Neutrophil (primary cell): ENCODE results near the gene CCDC7.

Source experiments
- H3K27ac ChIP-seq: fragments of 200-600 bp; sonication (generic); 2 replicates; pipeline ENCODE4 v1.5.1; 2016; ENCODE audit warnings: mild to moderate bottlenecking, moderate library complexity
- H3K27me3 ChIP-seq: fragments of 200-600 bp; sonication (generic); 2 replicates; pipeline ENCODE4 v1.6.0; 2016; ENCODE audit warnings: mild to moderate bottlenecking
- H3K36me3 ChIP-seq: fragments of 200-600 bp; sonication (generic); 2 replicates; pipeline ENCODE4 v1.5.1; 2017
- H3K4me1 ChIP-seq, 2 experiments: fragments of 200-600 bp in 1 of 2; sonication (generic) in 1 of 2; 1 replicate in 1 of 2; 2 replicates in 1 of 2; pipeline versions ENCODE4 v1.5.1 to v1.6.1; 2013 to 2016; ENCODE audit warnings: low read depth in 1 of 2, low read length in 1 of 2, mild to moderate bottlenecking in 1 of 2, moderate library complexity in 1 of 2; ENCODE audit not compliant: control insufficient read depth in 1 of 2, insufficient read depth in 1 of 2
- H3K4me3 ChIP-seq, 2 experiments: fragments of 200-600 bp in 1 of 2; sonication (generic) in 1 of 2; 1 replicate in 1 of 2; 2 replicates in 1 of 2; pipeline ENCODE4 v1.5.1; 2013 to 2016; ENCODE audit warnings: low read depth in 1 of 2, low read length in 1 of 2, mild to moderate bottlenecking in 1 of 2, moderate library complexity in 1 of 2
- H3K9me3 ChIP-seq: fragments of 200-600 bp; sonication (generic); 2 replicates; pipeline ENCODE4 v1.5.1; 2016
- CTCF ChIP-seq: fragments of 200-600 bp; sonication (generic); IDR thresholded peaks from 2 replicates; pipeline ENCODE4 v1.5.1; 2016; ENCODE audit warnings: antibody characterized with exemption

CCDC7 gene

GRCh38 chr10:32661346-32661745 is 215.4 kb downstream of the CCDC7 start:
- no peak overlapping the region for H3K27ac ChIP-seq
- no peak overlapping the region for H3K4me3 ChIP-seq
- H3K9me3 ChIP-seq, result no peaks in the 10 kb centered on the region
- no peaks in the 10 kb centered on the region for H3K36me3 ChIP-seq
- no peaks in the 10 kb centered on the region for H3K27me3 ChIP-seq
- H3K4me1 ChIP-seq, result no peaks in the 10 kb centered on the region
- no peak for TF ChIP-seq CTCF

- Histone ChIP-seq H3K36me3 (no peaks in the 10 kb centered on the region), H3K4me1 (no peaks in the 10 kb centered on the region), H3K27ac (no peak overlapping the region), H3K4me3 (no peak overlapping the region), H3K27me3 (no peaks in the 10 kb centered on the region), H3K9me3 (no peaks in the 10 kb centered on the region)
- no peak for TF ChIP-seq CTCF
These were observed 235.0 kb downstream of the CCDC7 start for GRCh38 chr10:32680803-32681557.

DNA sequence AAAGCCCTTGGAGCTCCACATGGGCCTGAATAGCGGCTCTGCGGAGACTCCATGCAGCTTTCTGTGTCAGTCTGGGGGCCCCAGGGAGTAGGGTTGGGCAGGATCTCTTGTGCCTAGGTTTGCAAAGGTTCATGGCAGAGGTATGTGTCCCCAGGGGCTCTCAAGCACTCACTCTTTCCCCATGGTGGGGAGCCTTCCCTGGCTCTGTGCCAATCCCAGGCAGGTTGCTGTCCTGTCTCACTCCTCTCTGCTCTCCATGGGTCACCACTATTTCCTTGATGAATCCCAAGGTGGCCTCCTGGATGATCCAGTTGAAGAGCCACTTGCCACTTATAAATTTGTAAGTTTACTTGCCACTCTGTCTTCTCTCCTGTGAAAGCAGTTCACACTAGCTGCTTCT is 238.4 kb downstream of the CCDC7 start:
- no peak for TF ChIP-seq CTCF
- Histone ChIP-seq H3K36me3 (no peaks in the 10 kb centered on the region), H3K27me3 (no peaks in the 10 kb centered on the region), H3K27ac (no peak overlapping the region), H3K9me3 (no peaks in the 10 kb centered on the region), H3K4me1 (no peaks in the 10 kb centered on the region), H3K4me3 (no peak overlapping the region)

GRCh38 chr10:32687116-32687515 is 241.2 kb downstream of the CCDC7 start:
- Histone ChIP-seq H3K36me3 (no peaks in the 10 kb centered on the region), H3K4me3 (no peak overlapping the region), H3K9me3 (no peaks in the 10 kb centered on the region), H3K4me1 (no peaks in the 10 kb centered on the region), H3K27me3 (no peaks in the 10 kb centered on the region), H3K27ac (no peak overlapping the region)
- no peak for TF ChIP-seq CTCF

GRCh38 chr10:32687546-32687945 is 241.6 kb downstream of the CCDC7 start:
- no peaks in the 10 kb centered on the region for H3K27me3 ChIP-seq
- H3K27ac ChIP-seq, result no peak overlapping the region
- H3K4me1 ChIP-seq, result no peaks in the 10 kb centered on the region
- no peaks in the 10 kb centered on the region for H3K36me3 ChIP-seq
- H3K4me3 ChIP-seq, result no peak overlapping the region
- no peaks in the 10 kb centered on the region for H3K9me3 ChIP-seq
- TF ChIP-seq CTCF, result no peak
